GM18870 (cell line): ENCODE data around the gene INSC.

ENCODE experiments used
- ATAC-seq: cut with Tn5 transposase; IDR thresholded peaks from one replicate; pipeline ENCODE4 v1.9.1; 2021; ENCODE audit warnings: moderate library complexity; ENCODE audit not compliant: unreplicated experiment

The INSC gene

DNA sequence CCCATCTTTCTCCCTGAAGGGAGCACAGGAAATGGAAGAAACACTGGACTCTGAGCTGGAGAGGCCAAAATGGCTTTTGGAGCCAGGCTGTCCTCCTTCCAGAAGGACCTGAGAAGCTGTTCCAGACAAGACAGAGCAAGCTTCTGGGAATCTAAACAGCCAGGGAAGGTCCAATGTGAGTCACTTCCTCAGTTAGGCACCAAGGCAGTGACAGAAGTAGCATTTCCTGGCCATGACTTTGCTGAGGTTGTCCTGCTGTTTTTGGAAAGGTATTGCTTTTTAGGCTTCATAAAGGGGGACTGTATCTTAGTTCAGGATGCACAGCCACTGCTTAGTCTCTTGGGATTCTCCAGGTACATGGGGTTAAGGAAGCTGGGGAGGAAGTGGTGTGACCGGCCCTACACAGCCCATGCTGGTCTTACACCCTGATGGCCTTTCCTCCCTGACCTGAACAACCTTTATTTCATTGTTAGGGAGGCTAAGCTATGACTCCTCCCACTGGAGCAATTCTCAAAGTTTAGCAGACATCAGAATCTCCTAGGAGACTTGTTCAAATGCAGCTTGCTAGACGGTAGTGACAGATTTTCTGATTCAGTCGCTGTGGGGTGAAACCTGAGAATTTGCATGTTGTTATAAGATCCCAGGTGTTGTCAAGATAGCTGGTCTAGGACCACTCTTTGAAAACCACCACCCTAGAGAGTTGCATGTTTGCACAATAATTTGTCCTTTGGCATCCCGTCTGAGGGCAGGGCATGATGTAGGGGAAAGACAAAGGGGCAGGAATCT is 6.8 kb upstream of the INSC start:
- ATAC-seq, result peak; percentile 71

DNA sequence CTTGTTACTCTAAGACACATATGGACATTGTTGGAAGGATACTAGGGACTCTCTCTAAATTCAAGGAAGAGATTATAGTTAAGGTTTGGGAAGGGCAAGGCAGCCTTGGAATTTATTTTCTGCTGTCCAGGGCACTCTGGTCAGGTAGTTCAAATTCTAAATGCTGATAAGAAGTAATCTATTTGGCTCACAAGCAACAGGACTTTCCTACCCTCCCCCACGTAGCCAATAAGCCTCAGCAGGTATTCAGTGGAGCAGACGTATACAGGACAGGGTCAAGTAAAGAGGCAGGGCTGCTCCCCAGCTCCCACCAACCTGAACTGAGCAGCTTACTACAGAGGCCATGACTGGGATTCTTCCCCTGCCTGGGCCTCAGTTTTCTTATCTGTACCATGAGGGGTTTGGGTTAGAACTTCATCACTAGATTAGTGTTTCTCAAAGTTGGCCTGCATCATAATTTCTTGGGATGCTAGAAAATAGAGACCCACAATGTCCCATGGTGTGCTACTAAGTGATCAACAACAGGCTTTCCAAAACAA is 6.1 kb upstream of the INSC start:
- ATAC-seq, result no peak

DNA sequence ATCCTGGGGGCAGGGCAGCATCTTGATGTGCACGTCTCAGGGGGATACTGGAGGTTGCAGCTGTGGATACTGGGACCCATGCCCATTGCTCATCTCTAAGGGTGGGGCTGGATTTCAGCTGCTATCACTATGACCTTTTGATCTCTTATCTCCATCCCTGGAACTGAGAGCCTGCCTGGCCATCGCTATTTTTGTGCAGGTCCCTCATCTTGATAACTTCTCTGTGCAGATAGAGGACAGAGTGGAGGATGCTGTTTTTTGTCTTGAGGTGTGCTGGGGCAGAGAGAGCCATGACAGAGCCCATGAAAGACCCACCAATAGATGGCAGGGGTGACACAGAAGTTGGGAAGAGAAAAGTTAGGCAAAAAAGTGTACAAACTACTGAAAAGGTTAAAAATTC is 5.1 kb upstream of the INSC start:
- ATAC-seq, result no peak

DNA sequence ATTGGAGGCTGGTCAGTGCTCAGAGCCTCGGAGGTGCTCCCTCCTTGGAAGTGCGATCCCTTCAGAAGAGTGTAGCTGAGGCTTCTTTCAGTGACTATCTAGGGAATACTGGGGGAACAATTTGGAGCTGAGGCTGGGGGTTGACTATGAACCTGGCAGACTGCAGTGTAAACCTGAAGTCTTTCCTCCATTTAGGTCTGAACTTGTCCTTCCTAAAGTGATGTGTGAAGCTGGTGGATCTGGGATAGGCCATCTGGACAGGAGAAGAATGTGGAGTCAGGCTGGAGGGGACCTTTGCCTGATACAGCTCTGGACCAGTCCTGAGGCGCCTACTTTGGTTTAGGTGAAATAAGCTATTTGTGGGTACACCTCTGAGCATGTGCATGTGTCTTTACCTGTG is 3.5 kb upstream of the INSC start:
- ATAC-seq, result no peak

GRCh38 chr11:15112131-15112541 is 2.6 kb upstream of the INSC start:
- ATAC-seq, result no peak

DNA sequence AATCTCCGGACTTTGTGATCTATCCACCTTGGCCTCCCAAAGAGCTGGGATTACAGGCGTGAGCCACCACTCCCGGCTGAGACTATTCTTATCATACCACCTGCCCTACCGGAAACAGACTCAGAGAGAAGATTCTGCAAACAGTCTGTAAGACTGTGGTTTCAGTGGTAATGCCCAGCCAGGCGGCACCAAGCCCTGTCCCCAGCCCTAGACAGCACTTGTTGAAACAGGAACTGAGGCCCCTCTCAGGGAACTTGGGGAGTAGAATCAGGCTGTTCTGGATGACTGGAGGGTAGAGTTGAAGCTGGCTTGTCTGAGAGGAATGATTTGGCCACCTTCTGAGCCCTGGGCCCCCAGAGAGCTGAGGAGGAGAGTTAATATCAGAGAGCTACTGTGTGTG is 1.3 kb upstream of the INSC start:
- peak; percentile 92 for ATAC-seq

GRCh38 chr11:15115686-15116085 is 963 bp downstream of the INSC start:
- no peak for ATAC-seq

DNA sequence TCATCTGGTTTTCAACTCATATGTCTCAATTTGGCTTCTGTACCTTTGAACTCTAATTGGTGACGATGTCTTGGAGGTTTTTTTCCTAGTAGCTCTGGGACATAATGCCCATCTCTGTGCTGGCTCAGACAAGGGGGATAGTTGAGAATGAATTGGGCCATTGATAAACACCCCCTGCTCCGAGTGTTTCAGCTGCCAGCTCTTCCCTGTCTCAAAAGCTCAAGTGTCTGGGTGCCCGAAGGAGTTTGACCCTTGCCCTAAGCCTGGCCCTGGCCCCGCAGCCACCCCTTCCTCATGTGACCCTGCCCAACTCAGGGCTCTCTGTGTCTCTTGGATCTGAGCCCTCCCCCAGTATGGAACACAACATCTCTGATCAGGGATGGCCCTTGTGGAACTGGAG is 3.0 kb downstream of the INSC start:
- no peak for ATAC-seq

DNA sequence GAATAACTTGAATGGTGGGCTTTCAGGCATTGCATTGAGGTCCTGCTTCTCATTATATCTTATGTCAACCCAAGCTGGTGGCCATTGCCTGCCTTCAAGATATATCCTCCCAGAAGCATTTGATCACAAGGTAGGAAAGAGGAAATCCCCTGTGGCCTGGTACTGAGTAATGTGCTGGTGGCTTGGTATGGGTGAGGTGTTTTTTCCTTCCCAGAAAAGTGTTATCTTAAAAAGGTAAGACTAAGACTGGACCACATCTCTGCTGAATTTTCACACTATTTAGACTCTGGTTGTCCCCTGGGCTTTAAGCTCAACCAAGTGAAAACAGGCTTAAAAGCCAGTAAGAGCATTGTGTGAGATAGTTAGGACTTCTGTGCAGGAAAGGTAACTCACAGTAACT is 3.7 kb downstream of the INSC start:
- peak; percentile 61 for ATAC-seq

DNA sequence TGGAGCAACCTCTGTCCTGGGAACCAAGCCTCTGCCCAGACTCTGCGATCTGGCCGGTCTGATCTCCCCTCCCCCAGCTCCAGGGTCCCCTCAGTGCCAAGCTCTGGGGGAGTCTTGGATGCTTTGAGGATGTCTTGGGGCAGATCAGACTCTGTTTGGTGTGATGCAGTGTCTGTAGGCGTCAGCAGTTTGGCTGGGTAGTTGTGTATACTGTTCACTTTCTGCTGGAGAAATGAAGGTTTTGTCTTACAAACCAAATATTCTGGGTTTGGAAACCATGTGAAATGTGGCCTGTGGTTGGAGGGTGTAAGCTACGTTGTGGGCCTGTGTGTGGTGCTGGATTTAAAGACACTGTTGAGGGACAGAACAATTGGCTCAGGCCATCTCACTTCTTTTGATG is 4.6 kb downstream of the INSC start:
- no peak for ATAC-seq

DNA sequence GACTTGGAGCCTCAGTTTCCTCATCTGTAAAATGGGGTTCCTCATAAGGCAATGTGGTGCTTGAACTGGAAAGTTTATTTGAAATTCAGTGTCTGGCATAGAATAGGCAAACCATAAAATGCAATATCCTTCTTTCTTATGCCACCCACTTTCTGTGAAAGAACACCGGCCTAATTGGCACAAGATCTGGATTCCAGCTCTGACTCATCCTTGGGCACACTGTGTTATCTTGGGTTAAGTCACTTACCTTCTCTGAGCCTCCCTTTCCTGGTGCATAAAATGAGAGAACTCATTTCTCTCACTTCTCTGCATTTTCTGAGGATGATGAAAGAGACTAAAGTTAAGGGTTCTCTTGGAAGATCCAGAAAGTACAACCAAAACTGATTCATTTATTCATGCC is 5.1 kb downstream of the INSC start:
- ATAC-seq, result no peak

- ATAC-seq, result no peak
These were observed 9.1 kb downstream of the INSC start for GRCh38 chr11:15123849-15124248.

DNA sequence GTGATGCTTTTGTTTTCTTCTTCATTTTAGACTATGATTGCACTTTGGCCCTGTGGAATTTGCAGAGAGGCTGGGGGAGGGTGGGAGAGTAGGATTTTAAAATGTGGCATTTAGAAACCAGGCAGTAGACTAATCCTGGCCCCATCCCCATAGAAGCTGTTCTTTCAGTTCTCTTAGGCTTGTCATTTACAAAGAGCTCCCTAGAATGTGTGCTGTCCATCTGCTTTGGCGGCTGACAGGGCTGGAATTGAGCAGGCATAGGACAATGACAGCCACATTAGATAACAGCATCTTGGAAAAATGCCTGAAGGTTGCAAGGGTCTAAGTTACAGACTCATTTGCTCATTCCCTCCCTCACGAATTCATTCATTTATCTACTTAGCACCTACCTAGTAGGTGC is 9.8 kb downstream of the INSC start:
- no peak for ATAC-seq

DNA sequence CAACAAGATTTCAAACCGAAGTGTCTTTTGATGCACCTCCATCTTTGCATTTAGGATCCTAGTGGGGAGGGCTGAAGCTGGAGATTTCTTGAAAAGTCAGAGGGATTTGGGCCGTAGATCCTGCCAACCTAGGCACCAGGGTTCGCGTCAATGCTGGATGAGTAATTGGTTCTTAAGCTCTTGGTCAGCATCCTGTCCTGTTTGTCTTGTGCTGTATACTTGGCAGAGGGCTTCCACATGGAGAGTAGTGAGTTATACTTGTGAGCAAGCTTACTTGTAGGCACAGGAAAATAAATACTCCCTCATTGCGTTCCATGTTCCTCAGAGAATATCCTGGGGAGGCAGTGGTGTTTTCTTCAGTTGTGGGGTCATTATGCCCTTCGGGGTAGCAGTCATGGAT is 12.6 kb downstream of the INSC start:
- ATAC-seq, result no peak

DNA sequence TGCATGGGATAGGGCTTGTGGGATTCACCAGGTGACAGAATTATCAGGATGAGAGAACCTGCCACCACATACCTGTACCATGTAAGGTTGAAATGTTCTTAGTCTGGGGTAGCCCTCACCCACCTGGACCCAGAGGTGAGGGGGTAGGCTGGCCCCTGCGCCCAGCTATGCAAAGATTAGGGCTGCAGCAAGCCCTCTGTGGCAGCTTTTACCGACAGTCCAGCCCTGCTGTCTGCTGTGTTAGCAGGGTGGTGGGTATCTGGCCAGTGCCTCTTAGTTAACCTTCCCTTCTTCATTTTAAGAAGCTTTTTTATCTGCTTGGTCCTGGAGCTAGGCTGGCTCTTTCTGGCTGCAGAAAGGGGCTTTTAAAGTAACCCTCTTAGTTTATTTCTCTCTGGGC is 13.9 kb downstream of the INSC start:
- no peak for ATAC-seq

GRCh38 chr11:15136166-15136565 is 21.4 kb downstream of the INSC start:
- no peak for ATAC-seq

GRCh38 chr11:15139096-15139770 is 24.5 kb downstream of the INSC start:
- ATAC-seq, result no peak

- ATAC-seq, result no peak
These were observed 25.4 kb downstream of the INSC start for GRCh38 chr11:15139958-15140659.

DNA sequence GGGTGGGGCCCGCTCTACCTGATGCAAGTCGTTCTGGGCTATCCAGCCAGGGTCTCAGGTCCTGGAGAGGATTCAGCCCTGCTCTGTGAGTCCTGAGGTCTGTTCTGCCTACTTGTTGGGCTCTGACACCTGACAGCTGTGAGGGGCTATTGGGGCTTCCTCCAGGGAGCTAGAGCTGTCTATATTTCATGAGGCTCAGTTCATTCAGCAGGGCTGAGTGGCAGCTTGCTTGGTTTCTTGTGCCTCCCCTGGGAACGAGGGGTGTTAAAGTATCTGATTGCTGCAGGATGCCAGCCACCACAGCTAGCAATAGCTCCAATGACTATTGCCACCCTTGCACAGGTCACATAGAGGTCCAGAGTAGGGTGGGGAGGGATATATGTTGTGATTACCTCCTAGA is 26.7 kb downstream of the INSC start:
- no peak for ATAC-seq

DNA sequence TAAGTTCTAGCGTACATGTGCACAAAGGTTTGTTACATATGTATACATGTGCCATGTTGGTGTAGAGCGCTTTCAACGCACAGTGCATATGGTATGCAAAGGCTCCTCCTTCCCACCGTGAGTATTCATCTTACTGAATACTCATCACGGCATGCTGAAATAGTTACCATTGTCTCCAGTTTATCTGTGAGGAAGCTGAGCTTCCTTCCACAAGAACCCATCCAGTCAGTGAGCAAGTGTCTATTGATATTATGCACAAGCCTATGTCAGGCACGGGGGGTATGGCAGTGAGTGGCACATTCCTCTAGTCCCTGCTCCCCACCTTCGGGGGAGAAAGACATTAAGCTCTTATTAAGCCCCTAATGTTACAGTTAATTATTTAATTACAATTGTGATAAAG is 28.1 kb downstream of the INSC start:
- ATAC-seq, result no peak

- no peak for ATAC-seq
These were observed 29.1 kb downstream of the INSC start for GRCh38 chr11:15143855-15144254.

- no peak for ATAC-seq
These were observed 29.6 kb downstream of the INSC start for GRCh38 chr11:15144347-15144746.
